NCI-H1092 treated with DMSO at 0.1 percent for 48 hours (cell line): ENCODE results near the gene MYF6.
"Not testable (repeated sequence)": the region's sequence is repeated elsewhere in the genome, so short reads cannot be mapped to it uniquely, and the experiment has no call there.

ENCODE experiments used
- DNase-seq: peaks from one replicate; lab custom pipeline; 2025; lab: John Stamatoyannopoulos, UW

Gene MYF6

DNA sequence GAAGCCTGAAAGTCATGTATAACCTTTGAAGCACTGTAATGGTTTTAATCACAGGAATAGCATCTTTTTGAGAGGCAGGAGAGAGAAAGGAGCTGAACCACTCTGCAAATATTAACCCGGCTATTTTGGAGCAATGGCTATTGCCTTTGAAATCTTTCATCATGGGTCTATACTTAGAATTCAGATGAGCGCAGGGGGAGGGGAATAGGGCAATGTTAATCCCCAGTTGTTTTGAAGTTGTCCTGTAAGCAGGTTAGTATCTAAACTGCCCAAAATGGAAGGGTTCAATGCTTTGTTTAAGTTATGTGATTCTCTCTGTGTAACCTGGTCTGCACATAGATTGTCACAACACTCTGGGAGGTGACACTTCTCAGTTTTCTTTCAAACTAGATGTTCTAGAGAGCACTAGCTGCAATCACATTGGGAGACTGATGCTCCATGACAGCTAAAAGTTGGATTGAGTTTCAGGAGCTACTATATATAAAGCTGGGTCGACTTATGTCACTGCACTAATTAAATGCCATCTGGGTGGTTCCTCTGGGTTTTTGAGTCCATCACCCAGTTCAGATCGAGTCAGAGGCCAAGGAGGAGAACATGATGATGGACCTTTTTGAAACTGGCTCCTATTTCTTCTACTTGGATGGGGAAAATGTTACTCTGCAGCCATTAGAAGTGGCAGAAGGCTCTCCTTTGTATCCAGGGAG, at the start of gene MYF6:
MYF6 (plus strand) TSS at position 509 of the 704 bp plus-strand sequence; CDS start at position 595, 86 bp downstream.
- no peak for DNase-seq

DNA sequence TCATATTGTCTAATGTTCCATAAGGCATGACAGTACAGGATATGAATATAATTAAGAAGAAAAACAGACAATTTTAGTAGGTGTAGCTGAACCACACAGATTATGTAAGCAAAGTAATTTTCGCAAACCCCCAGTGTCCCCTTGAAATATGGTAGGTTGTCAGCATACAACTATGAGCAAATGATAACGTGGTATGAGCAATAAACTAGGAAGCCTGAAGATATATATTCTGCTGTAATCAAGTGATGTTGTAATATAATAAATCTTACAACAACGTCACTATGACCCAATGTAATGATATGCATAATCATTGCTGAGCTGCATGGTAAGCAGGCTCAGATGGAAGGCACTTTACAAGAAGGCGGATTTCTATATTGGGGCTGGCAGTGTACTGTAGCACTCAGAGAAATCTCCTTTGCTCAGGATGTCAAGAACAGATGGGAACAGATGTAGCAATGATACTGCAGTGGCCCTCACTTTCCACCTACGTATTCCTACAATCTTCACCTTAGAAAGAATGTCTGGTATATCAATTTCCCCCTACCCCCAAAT, 47.8 kb upstream of the MYF6 start:
- DNase-seq, result no peak

DNA sequence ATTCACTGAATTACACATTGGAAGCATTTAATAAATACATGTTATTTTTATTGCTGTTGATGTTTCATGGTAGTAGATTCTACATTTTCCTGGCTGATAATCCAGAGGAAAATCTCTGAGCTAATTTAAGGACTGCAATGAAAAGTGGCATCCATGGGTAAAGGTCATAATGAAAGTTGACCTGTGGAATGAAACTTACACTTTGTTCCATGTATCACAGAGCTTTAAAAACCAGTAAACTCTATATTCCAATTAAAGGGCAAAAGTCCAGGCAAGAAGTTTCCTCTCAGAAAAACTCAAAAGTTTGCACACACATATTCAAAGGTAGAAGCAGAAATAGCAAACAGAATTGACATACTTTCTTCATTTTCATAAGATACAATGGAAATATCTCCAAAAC, 44.8 kb upstream of the MYF6 start:
- no peak for DNase-seq

DNA sequence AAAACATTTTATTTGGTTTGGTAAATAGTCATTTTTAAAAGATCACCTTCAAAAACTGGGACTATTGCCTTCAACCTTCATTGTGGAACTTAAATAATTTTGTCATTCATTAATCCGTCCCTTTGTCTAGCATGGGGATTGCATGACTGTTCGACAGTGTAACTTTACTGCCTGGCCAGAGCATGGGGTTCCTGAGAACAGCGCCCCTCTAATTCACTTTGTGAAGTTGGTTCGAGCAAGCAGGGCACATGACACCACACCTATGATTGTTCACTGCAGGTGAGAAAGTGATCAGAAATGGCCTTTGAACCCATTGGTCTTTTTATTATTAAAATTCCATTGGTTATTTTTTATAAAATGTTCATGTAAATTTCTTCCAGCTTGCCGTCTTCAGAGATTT, 37.2 kb upstream of the MYF6 start:
- DNase-seq, result no peak

DNA sequence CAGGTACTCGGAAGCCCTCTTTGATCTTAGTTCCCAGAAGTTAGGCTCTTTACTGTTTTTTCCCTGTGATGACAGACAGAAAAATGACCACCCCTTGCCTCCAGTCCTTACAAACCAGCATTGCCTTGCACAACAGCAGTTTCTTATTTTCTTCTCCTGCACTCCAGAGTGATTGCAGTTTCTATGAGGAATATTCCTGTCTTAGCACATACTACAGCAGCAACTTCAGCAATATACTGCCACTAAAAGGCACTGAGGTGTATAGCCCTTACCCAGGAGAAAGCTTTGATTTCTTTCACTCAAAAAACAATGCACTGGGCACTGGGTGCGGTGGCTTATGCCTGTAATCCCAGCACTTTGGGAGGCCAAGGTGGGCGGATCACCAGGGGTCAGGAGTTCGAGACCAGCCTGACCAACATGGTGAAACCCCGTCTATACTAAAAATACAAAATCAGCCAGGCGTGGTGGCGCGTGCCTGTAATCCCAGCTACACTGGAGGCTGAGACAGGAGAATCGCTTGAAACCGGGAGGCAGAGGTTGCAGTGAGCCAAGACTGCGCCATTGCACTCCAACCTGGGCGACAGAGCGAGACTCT, 31.3 kb upstream of the MYF6 start:
- DNase-seq, result not testable (repeated sequence)

DNA sequence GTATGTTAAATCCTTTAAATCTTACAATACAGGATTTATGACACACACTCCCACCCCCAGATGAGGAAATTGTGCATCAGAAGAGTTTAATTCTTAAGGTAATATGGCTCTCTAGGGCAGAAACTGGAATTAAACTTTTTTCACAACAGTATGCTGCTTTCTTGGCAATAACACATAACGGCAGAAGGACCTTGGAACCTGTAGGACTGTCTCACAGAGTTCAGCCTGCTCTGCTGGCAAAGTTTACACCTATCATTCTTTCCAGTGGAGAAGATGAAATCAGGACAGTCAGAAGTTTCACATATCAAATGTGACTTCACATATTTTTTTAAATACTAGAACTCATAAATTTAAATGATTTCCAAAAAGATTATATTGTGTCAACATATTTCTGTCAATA, 30.6 kb upstream of the MYF6 start:
- no peak for DNase-seq

DNA sequence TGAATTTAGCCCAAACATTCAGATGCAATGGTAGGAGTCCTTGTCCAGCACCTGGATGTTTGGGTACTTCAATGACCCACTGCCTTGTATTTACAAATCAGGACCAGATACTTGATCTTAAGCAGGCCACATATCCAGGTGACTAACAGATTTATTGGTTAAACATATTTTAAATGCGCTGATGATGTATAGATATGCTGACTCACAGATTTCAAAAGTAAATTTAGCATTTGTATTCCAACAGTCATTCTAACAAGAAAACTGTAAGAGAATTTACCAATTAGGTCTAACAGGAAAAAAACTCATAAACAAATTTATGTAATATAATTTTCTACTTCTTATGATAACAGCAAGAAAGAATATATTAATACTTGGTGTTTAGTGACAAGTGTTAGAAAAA, 29.4 kb upstream of the MYF6 start:
- no peak for DNase-seq

DNA sequence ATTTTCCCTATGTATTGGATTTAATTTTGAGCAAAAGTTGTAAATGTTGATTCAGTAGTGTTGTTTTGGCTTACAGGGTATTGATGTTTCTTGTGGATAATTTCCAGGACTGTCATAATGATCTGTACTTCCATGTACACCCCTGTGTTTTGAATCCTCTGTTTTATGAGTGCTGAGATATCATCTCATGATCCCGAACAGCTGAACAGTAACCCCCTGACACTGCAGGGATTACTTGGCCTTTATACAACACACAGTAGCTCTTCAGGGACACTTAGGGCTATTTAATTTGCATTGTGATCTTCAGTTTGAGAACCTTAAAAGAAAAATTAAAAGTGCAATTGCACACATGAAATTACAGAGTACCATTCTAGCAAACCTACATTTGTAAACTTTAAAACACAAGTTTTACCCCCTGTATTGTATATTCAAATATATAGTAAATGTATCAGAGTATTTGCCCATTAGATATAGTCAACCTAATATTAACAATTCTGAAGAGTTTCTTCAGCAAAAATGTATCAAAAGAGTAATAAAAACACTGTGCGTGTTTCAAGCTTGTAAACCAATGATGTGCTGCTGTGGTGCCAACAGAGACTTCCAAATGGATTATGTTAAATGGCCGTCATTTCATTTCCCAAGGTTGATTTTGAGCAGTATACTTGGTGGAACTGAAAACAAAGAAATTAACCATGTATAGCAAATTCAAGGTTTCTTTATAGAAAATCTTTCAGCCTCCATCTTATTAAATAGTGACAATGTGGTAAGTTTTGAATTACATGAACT, 27.9 kb upstream of the MYF6 start:
- DNase-seq, result peak; percentile 17

DNA sequence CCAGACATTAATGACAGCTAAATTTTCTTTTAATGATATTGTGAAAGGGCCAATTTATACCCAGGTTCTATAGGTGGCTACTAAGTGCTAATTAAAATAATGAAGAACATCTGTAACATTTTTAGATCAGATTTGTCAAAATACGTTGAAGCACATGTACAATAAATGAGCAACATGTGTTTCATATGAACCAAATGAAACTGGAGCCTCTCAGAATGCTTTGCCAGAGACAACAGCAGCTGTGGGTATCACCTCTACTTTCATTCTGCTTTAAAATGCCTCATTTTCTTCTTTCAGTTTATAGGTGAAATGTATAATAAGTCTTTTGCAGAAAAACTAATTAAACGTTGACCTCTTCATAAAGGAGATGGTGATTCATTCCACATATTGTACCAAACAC, 26.1 kb upstream of the MYF6 start:
- DNase-seq, result no peak

DNA sequence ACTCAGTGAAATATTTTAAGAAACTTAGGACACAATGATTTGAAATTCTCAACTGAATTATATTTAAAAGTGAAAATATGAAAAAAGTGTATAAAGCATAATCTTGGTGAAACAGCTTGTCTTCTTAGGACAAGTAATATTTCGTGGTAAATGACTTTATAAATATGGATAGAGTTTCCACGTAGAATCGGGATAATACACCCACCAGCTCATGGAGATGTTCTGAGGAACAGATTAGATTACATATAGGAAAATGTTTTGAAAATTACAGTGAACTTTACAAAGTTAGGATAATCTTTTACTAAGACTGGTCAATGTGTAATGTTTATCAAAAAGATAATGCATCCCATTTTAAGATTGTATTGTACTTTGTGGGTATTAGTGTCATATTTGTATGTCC, 25.6 kb upstream of the MYF6 start:
- no peak for DNase-seq

DNA sequence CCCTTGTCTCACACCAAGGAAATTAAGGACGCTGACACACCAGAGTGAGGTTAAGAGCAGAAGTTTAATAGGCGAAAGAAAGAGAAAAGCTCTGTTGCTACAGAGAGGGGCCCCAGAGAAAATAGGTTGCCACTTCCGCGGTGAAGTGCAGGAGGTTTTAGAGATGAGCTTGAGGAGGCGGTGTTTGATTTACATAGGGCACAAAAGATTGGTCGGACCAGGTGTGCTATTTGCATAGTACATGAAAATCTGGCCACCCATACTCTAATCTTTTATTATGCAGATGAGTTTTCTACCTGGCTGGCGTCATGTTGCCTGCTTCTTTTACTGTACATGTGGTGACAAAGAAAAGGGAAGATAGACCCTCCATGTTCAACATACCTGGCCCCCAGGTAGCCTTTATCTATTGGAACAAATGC, 23.3 kb upstream of the MYF6 start:
- no peak for DNase-seq

DNA sequence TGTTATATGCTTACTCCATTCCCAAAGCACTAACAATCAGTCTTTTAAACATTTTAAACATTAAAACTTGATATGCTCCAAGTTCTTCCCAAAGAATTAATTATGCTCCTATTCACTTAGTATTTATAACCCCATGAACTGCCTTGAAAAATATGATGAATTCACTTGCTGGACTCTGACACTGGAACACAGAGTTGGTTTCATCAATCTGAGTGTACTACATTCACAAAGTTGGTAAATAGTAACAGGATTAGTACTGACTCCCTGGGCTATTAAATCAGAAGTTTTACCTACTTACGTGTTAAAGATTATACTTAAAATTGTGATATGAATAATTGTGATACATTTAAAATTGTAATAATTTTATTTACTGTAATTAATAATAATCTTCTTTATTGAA, 17.3 kb upstream of the MYF6 start:
- DNase-seq, result no peak

DNA sequence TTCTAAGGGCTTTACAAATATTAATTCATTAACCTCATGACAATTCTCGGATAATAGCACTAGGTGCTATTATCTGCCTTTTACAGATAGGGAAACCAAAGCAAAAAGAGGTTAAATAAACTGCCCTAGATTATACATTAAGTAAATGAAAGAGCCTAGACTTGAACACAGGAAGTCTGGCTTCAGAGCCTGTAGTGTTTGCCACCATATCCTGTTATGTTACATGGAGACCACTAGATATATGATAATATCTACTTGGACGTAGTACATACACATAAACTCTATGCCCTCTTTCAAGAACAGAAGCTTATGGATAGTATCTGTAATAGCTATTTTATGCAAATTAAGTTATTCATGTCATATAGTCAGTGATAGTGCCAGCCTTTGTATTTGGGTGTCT, 16.9 kb upstream of the MYF6 start:
- no peak for DNase-seq

DNA sequence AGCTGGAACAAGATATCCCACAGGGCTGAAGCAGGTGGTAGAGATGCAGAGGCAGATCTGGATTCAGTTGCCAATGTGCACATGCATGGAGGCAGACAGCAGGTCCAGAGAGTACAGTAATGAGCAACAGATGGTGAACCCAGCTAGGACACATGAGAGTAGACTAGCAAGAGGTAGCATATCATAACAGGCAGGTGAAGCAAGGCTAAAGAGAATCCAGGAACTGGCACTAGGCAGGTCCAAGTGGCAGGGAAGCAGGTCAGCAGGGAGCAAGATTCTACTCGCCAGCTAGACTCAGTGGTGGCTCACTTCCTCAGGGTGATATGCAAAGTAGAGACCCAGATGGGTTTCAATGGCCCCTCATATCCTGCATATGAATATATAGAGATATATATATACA, 15.3 kb upstream of the MYF6 start:
- DNase-seq, result no peak

DNA sequence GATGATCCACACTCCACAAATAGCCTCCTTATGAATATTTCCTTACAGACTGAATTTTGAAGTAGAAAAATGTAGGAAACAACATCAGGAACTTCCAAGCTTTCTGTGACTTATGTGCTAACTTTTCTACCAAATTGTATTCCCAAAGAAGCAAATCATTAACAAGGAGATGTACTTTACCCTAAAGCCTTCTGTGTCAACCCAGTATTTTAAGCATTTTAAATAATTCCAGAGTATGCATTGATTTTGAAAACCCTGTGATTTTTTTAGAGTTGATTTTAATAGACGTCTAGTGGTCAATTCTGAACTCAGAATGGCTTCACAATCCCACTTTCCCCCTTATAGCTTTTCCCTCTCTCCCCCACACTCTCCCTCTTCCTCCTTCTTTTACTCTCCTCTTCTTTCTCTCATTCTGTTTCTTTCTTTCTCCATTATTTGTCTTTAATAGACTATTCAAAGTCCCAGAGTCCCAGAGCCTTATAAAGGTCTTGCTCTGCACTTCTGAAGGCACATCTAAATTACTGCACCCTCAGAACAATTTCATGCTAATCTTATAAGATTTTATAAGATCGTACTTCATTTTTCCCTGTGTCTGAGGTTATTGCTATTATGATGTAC, 10.1 kb upstream of the MYF6 start:
- DNase-seq, result no peak

DNA sequence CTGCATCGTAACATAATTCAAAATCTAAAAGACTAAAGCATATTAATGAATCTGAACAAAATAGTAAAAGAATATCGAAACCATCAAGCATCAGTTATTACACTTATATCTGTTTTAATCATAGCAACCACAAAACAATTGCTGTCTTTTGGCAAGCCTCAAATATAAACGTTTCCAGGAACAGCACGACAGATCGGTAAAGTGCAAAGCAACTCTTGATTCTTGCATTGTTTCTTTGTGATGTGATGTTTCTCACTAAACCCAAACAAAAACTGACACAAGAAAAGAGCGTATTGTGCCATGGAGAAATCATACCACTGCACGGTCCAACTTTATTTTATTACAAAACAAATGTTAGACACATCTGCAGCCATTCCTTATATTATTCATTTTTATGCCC, 9.2 kb upstream of the MYF6 start:
- no peak for DNase-seq

DNA sequence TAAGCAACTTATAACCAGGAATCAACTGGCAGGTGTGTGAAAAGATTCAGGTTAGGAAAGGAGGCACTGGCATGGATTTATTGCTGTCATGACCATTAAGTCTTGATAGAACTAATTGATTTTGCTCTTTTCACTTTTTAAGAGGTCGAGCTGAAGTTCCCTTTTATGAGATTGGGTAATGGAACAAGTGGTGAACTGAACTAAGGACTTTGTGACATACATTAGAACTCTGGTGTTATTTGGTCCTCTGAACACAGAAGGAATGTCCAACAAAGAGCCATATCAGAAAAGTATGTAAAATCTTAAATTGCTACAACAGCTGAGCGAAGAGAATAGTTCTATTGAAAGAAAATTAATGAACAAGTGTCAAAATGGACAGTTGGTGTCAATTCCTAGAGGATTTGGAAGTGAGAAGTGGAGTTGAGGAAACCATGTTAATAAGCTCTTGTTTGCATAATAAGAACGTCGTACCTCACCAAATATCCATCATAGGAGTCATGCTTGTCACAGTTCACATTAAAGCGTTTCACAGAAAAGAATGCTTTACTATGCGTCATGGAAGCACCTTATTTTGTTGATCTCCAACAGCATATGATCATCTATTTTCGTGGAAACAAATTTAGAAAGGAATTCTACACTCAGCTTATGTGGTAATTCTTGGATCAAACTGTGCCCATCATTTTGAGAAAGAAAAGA, 8.4 kb upstream of the MYF6 start:
- DNase-seq, result no peak

DNA sequence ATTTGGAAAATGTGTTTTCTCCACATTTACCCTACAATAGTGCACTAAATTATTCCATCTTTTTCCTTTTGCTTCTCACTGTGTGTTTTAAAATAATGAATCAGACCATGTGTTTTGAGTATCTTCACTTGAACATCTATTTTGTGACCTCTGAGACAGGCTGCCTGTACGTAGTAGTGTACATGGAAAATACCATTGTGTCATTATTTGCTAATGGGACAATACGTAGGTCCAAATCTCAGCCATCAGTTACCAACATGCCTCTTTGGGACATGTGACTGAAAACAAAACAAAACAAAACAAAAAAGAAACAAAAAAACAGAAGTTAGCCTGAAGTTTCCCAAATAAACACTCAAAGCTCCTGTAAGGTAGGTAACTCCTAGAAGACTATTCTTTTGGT, 7.1 kb upstream of the MYF6 start:
- DNase-seq, result no peak

DNA sequence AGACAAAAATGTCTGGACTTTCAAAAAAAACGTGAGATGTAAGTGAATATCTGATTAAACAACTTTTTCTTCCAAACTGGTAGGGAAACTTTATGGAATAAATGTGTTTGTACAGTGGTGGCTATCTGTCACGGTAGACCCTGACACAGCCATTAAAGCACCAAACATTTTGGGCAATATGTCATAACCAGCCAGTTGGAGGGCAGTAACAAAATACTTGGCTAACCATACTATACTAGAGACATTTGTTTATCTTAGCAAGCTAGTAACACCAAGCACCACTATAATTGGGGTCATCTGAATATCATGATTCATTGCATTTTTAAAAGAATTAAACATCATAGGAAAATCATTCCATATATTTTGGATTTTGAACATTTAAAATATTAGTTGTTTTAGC, 6.0 kb upstream of the MYF6 start:
- DNase-seq, result no peak

DNA sequence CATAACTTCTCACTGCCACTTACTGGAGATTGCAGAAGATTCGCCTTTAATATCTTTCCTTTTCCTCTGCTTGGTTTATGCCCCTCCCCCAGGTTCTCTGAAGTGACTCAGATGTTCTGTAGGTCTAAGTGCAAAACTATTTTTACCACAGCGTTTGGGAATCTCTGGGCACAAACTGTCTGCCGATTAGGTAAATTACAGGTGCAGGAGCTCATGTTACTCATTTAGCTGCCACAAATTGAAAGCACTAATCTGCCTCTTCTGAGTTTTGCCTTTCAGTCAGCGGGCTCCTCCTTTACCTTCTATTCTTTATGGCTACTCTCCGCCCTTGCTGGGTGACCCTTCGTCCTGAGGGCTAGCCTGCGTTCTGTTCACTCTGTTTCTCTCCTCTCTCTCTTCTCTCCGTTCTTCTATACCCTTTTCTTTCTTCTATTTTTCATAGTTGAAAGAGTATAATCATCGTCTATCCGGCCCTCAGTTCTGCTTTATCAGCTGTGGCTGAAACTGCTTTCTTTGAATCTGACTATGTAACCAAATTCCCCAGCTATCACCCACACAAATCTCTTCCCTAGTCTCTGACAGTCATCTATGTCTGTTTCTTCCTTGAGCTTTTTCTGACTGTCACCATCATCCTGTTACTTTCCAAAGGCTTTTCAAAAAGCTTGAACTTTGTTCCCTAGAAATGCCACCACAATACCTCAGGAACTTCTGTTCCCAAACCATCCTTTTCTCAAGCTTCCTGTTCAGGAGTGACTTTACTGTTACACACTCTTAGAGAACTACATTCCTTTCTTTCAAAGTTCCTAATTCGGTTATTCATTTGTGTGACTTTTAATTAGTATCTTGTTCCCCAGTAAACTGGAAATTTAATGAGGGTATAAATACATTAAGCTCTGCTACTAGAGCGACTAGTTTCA, 4.3 kb upstream of the MYF6 start:
- DNase-seq, result no peak

DNA sequence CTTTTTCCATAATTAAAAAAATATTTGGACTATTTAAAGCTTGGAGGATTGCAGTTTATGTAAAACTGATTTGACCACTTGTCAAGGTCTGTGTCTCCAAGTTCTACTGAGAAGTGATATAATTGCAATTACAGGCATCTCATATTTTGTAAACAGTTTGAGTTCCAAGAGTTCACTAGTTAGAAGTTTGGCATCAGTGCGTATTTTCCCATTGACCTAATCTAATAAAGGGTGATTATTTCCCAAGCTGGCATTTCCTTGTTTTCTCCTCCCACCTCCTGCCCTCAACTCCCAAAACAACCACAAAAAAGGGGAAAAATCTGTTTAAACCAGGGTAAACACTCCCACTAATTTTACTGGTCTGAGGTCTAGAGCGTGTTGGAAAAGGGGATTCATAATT, 3.0 kb upstream of the MYF6 start:
- no peak for DNase-seq
